ENCODE results near the gene STXBP1. TPM values are rescaled to one million over a fixed set of nuclear protein-coding genes. Genes with fewer than 3 reads are reported as not detected.
"Not testable (repeated sequence)": the region's sequence is repeated elsewhere in the genome, so short reads cannot be mapped to it uniquely, and the experiment has no call there.

Gene STXBP1
- total RNA-seq, 1 donor from 2014 or later = 48.8 TPM

DNA sequence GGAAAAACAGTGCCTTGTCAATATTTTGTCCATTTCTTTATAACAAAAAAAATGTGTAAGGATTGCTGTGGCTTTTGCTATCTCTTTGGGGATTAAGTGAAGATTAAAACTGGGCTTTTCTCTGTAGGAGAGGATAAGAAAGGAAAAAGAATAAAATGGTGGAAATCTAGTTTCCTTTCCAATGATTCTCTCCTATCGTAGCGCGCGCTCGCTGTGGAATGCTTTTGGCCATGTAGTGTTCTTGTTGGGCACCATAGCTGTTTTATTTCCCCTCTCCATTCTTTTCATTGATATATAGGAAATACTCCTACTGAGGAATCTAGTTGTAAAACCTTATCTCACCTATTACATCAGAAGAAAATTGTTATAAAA lies 1.5 kb downstream of the STXBP1 start:
- Mint-ChIP-seq H3K27ac (peak overlapping the region; percentile 88), H3K4me1 (ENCODE audit: unreplicated experiment) (peaks cover 23% of the 10 kb centered on the region), H3K9me3 (no peaks in the 10 kb centered on the region), H3K27me3 (peaks cover 29% of the 10 kb centered on the region), H3K4me3 (peak overlapping the region; percentile 97), H3K36me3 (peaks cover 5% of the 10 kb centered on the region)
- TF ChIP-seq CTCF (conservative IDR thresholded peaks at IDR 0.05) = no peak
- DNase-seq (ENCODE audit: extremely low spot score, unreplicated experiment) = no peak

DNA sequence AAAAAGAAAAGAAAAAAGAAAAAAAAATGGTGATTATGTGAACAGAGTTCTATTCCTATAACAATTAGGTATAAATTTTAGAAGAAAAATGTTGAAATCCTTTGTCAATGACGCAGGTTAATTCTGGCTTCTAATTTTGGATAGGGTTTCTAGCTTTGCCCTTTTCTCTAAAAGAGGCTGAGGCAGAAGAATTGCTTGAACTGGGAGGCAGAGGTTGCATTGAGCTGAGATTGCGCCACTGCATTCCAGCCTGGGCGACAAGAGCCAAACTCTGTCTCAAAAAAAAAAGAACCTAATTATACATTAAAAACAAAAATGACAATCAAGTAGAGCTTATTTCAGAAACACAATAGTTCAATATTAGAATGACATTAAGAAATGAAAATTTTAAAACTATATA lies 2.9 kb downstream of the STXBP1 start:
- H3K27me3 Mint-ChIP-seq = peaks cover 22% of the 10 kb centered on the region
- TF ChIP-seq CTCF (conservative IDR thresholded peaks at IDR 0.05) = no peak
- peaks cover 5% of the 10 kb centered on the region for H3K36me3 Mint-ChIP-seq
- H3K4me1 Mint-ChIP-seq (ENCODE audit: unreplicated experiment) = peaks cover 19% of the 10 kb centered on the region
- no peak overlapping the region for H3K27ac Mint-ChIP-seq
- no peaks in the 10 kb centered on the region for H3K9me3 Mint-ChIP-seq
- no peak for DNase-seq (ENCODE audit: extremely low spot score, unreplicated experiment)
- H3K4me3 Mint-ChIP-seq = no peak overlapping the region

DNA sequence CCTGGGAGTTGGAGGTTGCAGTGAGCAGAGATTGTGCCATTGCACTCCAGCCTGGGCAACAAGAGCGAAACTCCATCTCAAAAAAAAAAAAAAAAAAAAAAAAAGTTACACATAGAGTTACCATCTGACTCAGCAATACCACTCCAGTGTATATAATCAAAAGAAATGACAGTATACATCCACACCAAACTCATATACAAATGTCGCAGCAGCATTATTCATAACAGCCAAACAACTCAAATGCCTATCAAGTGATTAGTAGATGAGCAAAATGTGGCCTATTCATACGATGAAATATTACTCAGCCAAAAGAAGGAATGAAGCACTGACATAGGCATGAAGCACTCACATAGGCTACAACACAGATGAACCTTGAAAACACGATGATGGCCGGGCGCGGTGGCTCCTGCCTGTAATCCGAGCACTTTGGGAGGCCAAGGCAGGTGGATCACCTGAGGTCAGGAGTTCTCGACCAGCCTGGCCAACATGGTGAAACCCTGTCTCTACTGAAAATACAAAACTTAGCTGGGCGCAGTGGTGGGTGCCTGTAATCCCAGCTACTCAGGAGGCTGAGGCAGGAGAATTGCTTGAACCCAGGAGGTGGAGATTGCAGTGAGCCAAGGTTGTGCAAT lies 9.4 kb downstream of the STXBP1 start:
- H3K4me1 Mint-ChIP-seq (ENCODE audit: unreplicated experiment); H3K36me3 Mint-ChIP-seq; H3K27ac Mint-ChIP-seq; H3K9me3 Mint-ChIP-seq; H3K4me3 Mint-ChIP-seq; H3K27me3 Mint-ChIP-seq; DNase-seq (ENCODE audit: extremely low spot score, unreplicated experiment): not testable (repeated sequence)

DNA sequence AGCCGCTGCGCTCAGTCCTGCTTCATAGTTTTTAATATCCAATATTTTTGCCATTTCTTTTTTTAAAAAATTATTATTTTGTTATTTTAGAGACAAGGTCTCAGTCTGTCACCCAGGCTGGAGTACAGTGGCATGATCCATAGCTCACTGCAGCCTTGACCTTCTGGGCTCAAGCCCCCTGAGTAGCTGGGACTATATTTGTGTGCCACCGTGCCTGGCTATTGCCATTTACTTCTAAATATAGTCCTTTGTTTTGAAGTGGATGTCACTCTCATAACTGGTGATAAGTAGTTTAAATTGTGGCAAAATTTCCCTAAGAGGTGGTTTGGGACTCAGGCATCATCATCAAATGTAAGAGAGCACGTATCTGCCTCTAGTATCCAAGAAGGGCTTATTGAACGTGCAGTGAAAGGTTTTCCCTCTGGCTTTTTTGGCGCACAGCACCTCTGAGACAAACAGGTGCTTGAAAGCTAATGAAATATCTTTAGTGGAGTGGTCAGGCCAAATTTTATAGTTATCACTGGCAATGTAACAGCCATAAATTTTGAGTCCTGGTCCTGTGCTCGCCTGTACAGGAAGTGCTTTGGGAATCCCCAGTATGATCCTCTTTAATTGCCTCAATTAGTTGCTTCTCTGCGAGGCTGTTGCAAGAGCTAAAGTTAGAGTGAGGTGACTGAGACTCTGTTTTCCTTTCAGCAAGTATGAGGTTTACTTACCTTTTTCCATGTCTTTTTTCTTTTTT lies 14.8 kb downstream of the STXBP1 start:
- H3K36me3 Mint-ChIP-seq = no peaks in the 10 kb centered on the region
- H3K9me3 Mint-ChIP-seq = no peaks in the 10 kb centered on the region
- H3K4me3 Mint-ChIP-seq = no peak overlapping the region
- peaks cover 30% of the 10 kb centered on the region for H3K4me1 Mint-ChIP-seq (ENCODE audit: unreplicated experiment)
- TF ChIP-seq CTCF (conservative IDR thresholded peaks at IDR 0.05) = no peak
- no peak for DNase-seq (ENCODE audit: extremely low spot score, unreplicated experiment)
- no peak overlapping the region for H3K27ac Mint-ChIP-seq
- no peaks in the 10 kb centered on the region for H3K27me3 Mint-ChIP-seq

DNA sequence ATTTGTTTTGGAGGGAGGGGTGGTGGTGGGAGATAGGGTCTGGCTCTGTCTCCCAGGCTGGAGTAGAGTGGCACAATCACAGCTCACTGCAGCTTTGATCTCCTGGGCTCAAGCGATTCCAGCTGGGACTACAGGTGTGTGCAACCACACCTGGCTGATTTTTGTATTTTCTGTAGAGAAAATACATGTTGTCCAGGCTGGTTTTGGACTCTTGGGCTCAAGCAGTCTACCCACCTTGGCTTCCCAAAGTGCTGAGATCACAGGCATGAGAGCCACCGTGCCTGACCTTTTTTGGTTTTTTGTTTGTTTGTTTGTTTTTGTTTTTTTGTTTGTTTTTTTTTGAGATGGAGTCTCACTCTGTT lies 15.4 kb downstream of the STXBP1 start:
- Mint-ChIP-seq H3K4me3 (no peak overlapping the region), H3K4me1 (ENCODE audit: unreplicated experiment) (peaks cover 26% of the 10 kb centered on the region), H3K27ac (no peak overlapping the region), H3K9me3 (no peaks in the 10 kb centered on the region), H3K36me3 (no peaks in the 10 kb centered on the region), H3K27me3 (no peaks in the 10 kb centered on the region)
- TF ChIP-seq CTCF (conservative IDR thresholded peaks at IDR 0.05) = no peak
- DNase-seq (ENCODE audit: extremely low spot score, unreplicated experiment) = no peak

DNA sequence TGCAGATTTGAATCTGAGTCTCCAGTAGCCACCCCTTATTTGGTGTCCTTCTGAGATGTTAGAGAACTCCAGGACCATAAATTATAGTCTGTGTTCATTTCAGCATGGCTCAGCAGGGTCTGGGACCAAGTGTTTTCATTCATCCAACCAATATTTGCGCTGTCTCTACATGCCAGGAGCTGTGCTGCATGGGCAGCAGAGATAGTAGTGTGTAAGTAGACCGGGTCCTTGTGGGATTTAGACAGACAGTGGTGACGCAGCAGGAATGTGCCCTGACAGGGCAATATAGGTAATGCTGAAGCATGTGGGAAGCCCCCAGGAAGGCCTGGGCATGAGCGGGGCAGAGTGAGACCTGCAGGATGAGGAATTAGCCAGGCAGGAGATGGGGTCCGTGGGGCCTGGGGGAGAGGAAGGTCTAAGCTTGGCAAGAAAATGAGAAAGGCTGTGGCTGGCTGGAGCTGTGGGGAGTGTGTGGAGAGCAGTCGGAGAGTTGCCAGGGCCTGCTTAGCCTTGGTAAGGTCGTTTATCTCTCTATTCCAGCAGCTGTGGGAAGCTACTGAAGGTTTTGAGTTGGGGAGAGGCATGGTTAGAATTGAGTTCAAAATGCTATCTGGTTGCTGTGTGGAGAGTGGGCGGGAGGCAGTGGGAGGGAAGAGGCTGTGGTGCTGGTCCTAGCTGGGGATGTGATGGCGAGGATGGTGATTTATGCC lies 16.8 kb downstream of the STXBP1 start:
- no peaks in the 10 kb centered on the region for H3K9me3 Mint-ChIP-seq
- TF ChIP-seq CTCF (conservative IDR thresholded peaks at IDR 0.05) = no peak
- H3K4me1 Mint-ChIP-seq (ENCODE audit: unreplicated experiment) = peaks cover 32% of the 10 kb centered on the region
- H3K4me3 Mint-ChIP-seq = no peak overlapping the region
- H3K27me3 Mint-ChIP-seq = no peaks in the 10 kb centered on the region
- DNase-seq (ENCODE audit: extremely low spot score, unreplicated experiment) = no peak
- no peaks in the 10 kb centered on the region for H3K36me3 Mint-ChIP-seq
- H3K27ac Mint-ChIP-seq = peak overlapping the region; percentile 24
